Stimulated activated naive CD8-positive, alpha-beta T cell treated with anti-CD3 and anti-CD28 coated beads, Interleukin-15, Interleukin-2, amounts not matched to agents 100 ng/mL and 50 ng/mL, for 24 hours (primary cell): Measurements from ENCODE around the gene ACAD11.
"Not testable (repeated sequence)": the region's sequence is repeated elsewhere in the genome, so short reads cannot be mapped to it uniquely, and the experiment has no call there.

Source experiments
- H3K27ac Mint-ChIP-seq: one replicate; pipeline ENCODE4 v1.8.0; 2021; ENCODE audit warnings: mild to moderate bottlenecking, mixed read lengths
- H3K27me3 Mint-ChIP-seq: one replicate; pipeline ENCODE4 v1.8.0; 2021; ENCODE audit warnings: mixed read lengths
- H3K36me3 Mint-ChIP-seq: one replicate; pipeline ENCODE4 v1.8.0; 2021; ENCODE audit warnings: low read depth, mixed read lengths
- H3K4me1 Mint-ChIP-seq: one replicate; pipeline ENCODE4 v1.8.0; 2021; ENCODE audit warnings: low read depth, mixed read lengths
- H3K4me3 Mint-ChIP-seq: one replicate; pipeline ENCODE4 v1.8.0; 2021; ENCODE audit warnings: mild to moderate bottlenecking, mixed read lengths
- H3K9me3 Mint-ChIP-seq: one replicate; pipeline ENCODE4 v1.8.0; 2021; ENCODE audit warnings: mixed read lengths

The ACAD11 gene

GRCh38 chr3:132563420-132564069 is 96.1 kb downstream of the ACAD11 start:
- Mint-ChIP-seq H3K27ac (no peak overlapping the region), H3K4me3 (no peak overlapping the region), H3K36me3 (peaks cover 51% of the 10 kb centered on the region), H3K9me3 (no peaks in the 10 kb centered on the region), H3K27me3 (no peaks in the 10 kb centered on the region), H3K4me1 (peaks cover 6% of the 10 kb centered on the region)

DNA sequence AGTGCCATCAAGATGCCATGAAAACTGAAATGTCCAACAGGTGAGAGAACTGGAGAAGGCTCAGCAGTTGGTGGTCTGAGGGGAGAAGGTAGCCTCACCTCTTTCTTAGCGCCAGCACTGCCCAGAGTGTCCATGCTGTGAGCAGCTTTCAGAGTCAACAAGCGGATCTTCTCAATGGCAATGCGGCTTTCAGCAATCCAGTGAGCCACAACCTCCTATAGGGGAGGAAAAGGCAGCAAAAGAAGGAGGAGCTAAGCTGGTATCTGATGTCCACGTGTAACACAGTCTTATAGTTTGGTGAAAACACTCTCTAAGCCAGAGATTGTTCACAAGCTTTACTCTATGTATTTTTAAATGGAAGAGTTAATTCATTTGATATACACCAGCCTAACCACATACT is 98.6 kb downstream of the ACAD11 start:
- Mint-ChIP-seq H3K9me3 (no peaks in the 10 kb centered on the region), H3K27me3 (no peaks in the 10 kb centered on the region), H3K36me3 (peaks cover 54% of the 10 kb centered on the region), H3K4me3 (no peak overlapping the region), H3K27ac (no peak overlapping the region), H3K4me1 (no peaks in the 10 kb centered on the region)

DNA sequence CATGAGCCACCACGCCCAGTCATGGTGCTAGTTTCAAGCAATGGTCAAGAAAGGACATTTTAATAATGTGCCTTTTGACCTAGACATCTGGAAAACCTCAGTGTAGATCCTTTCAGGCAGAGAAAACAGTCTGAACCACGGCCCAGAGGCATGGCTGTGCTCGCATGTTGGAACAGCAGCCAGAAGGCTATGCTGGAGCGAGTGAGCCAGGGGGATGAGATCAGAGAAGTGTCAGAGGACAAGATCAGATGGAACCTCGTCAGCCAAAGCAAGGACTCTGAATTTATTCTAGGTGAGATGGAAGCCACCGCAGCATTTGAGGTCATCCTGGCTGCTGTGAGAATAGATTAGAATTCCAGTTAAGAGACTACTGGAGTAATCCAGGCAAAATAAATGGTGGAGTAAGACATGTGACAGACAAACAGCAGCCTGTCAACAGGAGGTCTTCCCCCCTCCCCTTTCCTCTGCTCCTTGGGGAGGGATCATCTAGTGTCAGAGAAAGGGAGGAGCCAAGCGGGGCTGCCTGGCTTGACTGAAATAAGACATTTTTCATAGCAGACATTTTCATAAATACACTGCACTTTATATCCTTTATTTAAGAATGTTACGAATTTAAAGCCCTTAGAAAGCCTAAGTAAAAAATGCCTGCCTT is 103.0 kb downstream of the ACAD11 start:
- H3K9me3 Mint-ChIP-seq: no peaks in the 10 kb centered on the region
- no peaks in the 10 kb centered on the region for H3K27me3 Mint-ChIP-seq
- no peak overlapping the region for H3K4me3 Mint-ChIP-seq
- H3K36me3 Mint-ChIP-seq: peaks cover 30% of the 10 kb centered on the region
- H3K4me1 Mint-ChIP-seq: peaks cover 11% of the 10 kb centered on the region
- H3K27ac Mint-ChIP-seq: no peak overlapping the region

DNA sequence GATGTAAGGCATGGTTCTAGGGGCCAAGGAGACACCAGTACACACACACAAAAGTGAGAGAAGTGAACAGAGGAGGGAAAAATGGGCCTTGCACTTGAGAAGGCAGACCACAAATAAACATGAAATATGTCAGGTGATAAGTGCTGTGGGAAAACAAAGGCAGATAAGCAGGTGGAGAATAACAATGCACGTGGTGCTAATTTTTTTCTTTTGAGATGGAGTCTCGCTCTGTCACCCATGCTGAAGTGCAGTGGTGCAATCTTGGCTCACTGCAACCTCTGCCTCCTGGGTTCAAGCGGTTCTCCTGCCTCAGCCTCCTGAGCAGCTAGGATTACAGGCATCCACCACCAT is 103.6 kb downstream of the ACAD11 start:
- peaks cover 17% of the 10 kb centered on the region for H3K4me1 Mint-ChIP-seq
- peaks cover 26% of the 10 kb centered on the region for H3K36me3 Mint-ChIP-seq
- not testable (repeated sequence) for H3K4me3 Mint-ChIP-seq, H3K9me3 Mint-ChIP-seq, H3K27me3 Mint-ChIP-seq
- H3K27ac Mint-ChIP-seq: peak overlapping the region; percentile 65

GRCh38 chr3:132555306-132556035 is 104.1 kb downstream of the ACAD11 start:
- Mint-ChIP-seq H3K27ac (peak overlapping the region; percentile 65), H3K27me3 (no peaks in the 10 kb centered on the region), H3K4me3 (no peak overlapping the region), H3K9me3 (no peaks in the 10 kb centered on the region), H3K4me1 (peaks cover 23% of the 10 kb centered on the region), H3K36me3 (peaks cover 20% of the 10 kb centered on the region)

GRCh38 chr3:132554437-132554836 is 105.2 kb downstream of the ACAD11 start:
- Mint-ChIP-seq H3K36me3 (peaks cover 23% of the 10 kb centered on the region), H3K4me3 (no peak overlapping the region), H3K27me3 (no peaks in the 10 kb centered on the region), H3K4me1 (peaks cover 33% of the 10 kb centered on the region), H3K27ac (no peak overlapping the region), H3K9me3 (peaks cover 4% of the 10 kb centered on the region)

- Mint-ChIP-seq H3K36me3 (peaks cover 22% of the 10 kb centered on the region), H3K27ac (no peak overlapping the region), H3K4me1 (peaks cover 39% of the 10 kb centered on the region), H3K9me3 (peaks cover 4% of the 10 kb centered on the region), H3K27me3 (no peaks in the 10 kb centered on the region), H3K4me3 (no peak overlapping the region)
These were observed 105.8 kb downstream of the ACAD11 start for GRCh38 chr3:132553826-132554225.

DNA sequence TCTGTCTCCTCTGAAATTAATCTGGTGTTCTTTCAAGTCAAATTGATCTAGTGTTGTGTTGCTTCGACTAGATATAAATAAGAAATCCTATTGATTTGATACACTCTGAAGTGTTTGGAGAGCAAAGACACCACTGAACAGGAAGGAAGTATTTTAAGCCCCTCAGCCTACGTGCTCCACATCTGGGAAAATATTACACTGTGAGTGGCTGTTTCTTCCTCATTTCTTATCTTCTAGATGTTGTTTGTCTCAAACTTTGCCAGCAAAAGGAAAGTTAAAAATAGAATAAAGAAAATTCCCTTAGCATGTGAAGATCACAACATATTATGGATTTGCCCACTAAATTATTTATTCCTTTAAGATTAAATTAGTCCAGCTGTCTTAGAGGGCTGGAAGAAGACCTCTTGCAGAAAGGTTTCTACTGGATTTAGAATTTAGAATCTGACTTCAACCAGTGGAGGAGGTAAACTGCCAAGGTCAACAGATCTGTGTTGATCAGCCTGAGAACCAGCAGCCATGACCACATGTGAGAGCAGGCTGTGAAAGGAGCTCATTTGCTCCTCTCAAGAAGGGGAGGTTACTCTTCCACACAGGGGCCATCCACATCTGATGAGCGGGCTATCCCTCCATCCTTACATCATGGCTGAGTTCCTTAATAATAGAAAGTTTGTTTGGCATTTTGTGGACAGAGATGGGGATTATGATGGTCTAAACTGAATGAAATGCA is 108.9 kb downstream of the ACAD11 start:
- Mint-ChIP-seq H3K27me3 (no peaks in the 10 kb centered on the region), H3K27ac (peak overlapping the region; percentile 96), H3K4me1 (peaks cover 52% of the 10 kb centered on the region), H3K36me3 (peaks cover 9% of the 10 kb centered on the region), H3K4me3 (peak overlapping the region; percentile 65), H3K9me3 (peaks cover 4% of the 10 kb centered on the region)

DNA sequence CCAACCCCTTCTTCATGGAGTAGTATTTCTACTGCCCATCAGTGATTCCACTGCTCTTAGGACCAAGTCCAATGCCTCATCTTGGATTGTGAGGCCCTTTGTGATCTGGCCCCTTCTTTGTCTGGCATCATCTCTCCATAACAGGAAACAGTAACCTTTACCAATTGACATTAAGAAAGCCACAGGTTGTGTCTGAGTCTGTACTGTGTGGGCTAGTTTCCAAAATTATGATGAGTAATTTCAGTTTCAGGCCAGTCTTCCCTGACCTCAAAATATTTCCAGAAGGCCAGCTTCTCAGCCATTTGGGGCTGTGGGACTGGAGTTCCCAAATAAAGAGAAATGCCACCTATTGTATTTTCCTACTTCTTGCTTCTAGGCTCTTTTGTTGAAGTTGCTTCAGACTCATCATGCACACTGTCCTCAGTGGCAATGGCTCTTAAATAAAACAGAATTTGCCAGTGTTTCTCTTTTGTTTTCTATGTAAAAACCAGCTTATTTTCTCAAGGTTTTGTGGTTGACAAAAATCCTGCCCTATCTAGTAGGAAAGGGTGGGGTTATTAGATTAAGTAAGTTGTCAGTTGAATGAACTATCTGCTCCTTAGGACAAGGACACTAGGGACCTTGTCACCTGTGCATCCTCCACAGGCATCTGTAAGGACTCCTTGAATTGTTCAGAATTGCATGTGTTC is 109.6 kb downstream of the ACAD11 start:
- Mint-ChIP-seq H3K9me3 (peaks cover 4% of the 10 kb centered on the region), H3K27me3 (no peaks in the 10 kb centered on the region), H3K4me3 (peak overlapping the region; percentile 65), H3K4me1 (peaks cover 58% of the 10 kb centered on the region), H3K27ac (peak overlapping the region; percentile 96), H3K36me3 (peaks cover 9% of the 10 kb centered on the region)

DNA sequence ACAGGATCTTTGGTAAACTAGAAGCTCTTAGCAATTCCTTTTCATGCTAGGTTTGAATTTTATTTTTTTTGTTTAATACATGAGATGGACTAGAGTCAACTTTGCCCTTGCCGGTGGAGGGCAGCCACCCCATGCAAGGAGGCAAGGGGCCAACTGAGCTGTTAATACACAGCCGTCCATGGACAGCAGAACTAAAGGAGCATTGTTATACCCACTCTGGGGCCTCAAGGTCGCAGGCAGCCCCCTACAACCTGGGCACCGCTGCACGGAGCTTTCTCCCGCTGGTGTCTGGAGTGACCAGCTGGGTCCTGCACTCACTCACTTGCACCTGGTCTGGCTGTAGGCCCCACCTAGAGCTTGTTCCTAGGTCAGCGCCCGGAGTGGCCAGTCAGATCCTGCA is 110.4 kb downstream of the ACAD11 start:
- no peaks in the 10 kb centered on the region for H3K27me3 Mint-ChIP-seq
- H3K27ac Mint-ChIP-seq: peak overlapping the region; percentile 96
- H3K4me3 Mint-ChIP-seq: no peak overlapping the region
- H3K4me1 Mint-ChIP-seq: peaks cover 67% of the 10 kb centered on the region
- peaks cover 8% of the 10 kb centered on the region for H3K36me3 Mint-ChIP-seq
- peaks cover 4% of the 10 kb centered on the region for H3K9me3 Mint-ChIP-seq

GRCh38 chr3:132545471-132545870 is 114.1 kb downstream of the ACAD11 start:
- peaks cover 4% of the 10 kb centered on the region for H3K9me3 Mint-ChIP-seq
- no peak overlapping the region for H3K4me3 Mint-ChIP-seq
- no peaks in the 10 kb centered on the region for H3K27me3 Mint-ChIP-seq
- peaks cover 37% of the 10 kb centered on the region for H3K36me3 Mint-ChIP-seq
- peaks cover 74% of the 10 kb centered on the region for H3K4me1 Mint-ChIP-seq
- H3K27ac Mint-ChIP-seq: peak overlapping the region; percentile 56

DNA sequence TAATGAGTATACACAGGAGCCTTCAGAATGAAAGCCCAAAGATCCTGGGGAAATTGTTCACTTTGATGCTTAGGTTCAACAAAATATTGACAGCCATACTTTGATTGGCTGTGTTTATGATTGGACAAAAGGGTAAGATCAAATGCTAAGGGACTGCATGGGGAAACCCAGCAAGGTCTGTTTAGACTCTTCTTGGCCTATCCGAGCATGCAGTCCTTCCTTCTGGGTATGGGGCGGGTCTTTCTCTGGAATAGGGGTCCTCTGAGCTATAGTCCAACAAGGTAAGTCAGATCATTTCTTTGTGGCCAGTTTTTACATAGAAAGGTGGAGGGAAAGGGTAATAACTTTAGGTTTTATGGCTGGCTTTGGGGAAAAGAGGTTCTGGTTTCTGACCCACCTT is 115.5 kb downstream of the ACAD11 start:
- no peaks in the 10 kb centered on the region for H3K27me3 Mint-ChIP-seq
- peaks cover 38% of the 10 kb centered on the region for H3K36me3 Mint-ChIP-seq
- no peaks in the 10 kb centered on the region for H3K9me3 Mint-ChIP-seq
- H3K27ac Mint-ChIP-seq: peak overlapping the region; percentile 95
- H3K4me1 Mint-ChIP-seq: peaks cover 61% of the 10 kb centered on the region
- H3K4me3 Mint-ChIP-seq: peak overlapping the region; percentile 8

GRCh38 chr3:132543011-132543739 is 116.4 kb downstream of the ACAD11 start:
- no peaks in the 10 kb centered on the region for H3K27me3 Mint-ChIP-seq
- H3K4me3 Mint-ChIP-seq: peak overlapping the region; percentile 40
- H3K27ac Mint-ChIP-seq: peak overlapping the region; percentile 95
- H3K36me3 Mint-ChIP-seq: peaks cover 46% of the 10 kb centered on the region
- H3K4me1 Mint-ChIP-seq: peaks cover 53% of the 10 kb centered on the region
- no peaks in the 10 kb centered on the region for H3K9me3 Mint-ChIP-seq

- Mint-ChIP-seq H3K9me3 (no peaks in the 10 kb centered on the region), H3K4me3 (peak overlapping the region; percentile 40), H3K36me3 (peaks cover 51% of the 10 kb centered on the region), H3K27me3 (no peaks in the 10 kb centered on the region), H3K4me1 (peaks cover 54% of the 10 kb centered on the region), H3K27ac (peak overlapping the region; percentile 95)
These were observed 117.0 kb downstream of the ACAD11 start for GRCh38 chr3:132542577-132542976.
